Thyroid gland (tissue), 4 donors: ENCODE data around the gene TSPAN5. TPM values are rescaled to one million over a fixed set of nuclear protein-coding genes. Genes with fewer than 3 reads are reported as not detected.

Experiments used
- DNase-seq, 2 donors: peaks; one replicate each; pipeline ENCODE4 v3.0.0-alpha.2; 2019
- H3K27ac ChIP-seq, 3 donors: fragments of 200-600 bp; sonication (generic); 1 replicate in 2 of 3; 2 replicates in 1 of 3; pipeline ENCODE4 v1.5.1; 2016 to 2019; ENCODE audit warnings: mild to moderate bottlenecking in 1 of 3, moderate library complexity in 1 of 3
- H3K27me3 ChIP-seq: fragments of 200-600 bp; sonication (generic); one replicate; pipeline ENCODE4 v1.5.1; 2019
- H3K36me3 ChIP-seq, 2 donors: fragments of 200-600 bp; sonication (generic); one replicate each; pipeline ENCODE4 v1.5.1; 2016 to 2019
- H3K4me1 ChIP-seq, 2 donors: fragments of 200-600 bp; sonication (generic); one replicate each; pipeline ENCODE4 v1.5.1; 2017 to 2019
- H3K4me3 ChIP-seq, 3 donors: fragments of 200-600 bp; sonication (generic); replicated peaks in 1 of 3; 1 replicate in 2 of 3; 2 replicates in 1 of 3; pipeline ENCODE4 v1.5.1; 2016; ENCODE audit warnings: mild to moderate bottlenecking in 1 of 3
- H3K9me3 ChIP-seq: fragments of 200-600 bp; sonication (generic); one replicate; pipeline ENCODE4 v1.5.1; 2017
- POLR2A ChIP-seq, 2 donors: fragments of 450-650 bp; IDR thresholded peaks; one replicate each; pipeline ENCODE4 v1.6.1; 2017; ENCODE audit warnings: antibody characterized with exemption in 2 of 2, mild to moderate bottlenecking in 2 of 2, moderate library complexity in 1 of 2
- WGBS, 2 donors: methylation state at CpG; one replicate each; pipeline ENCODE4 v1.1.5; 2017; 5-methylcytosine and 5-hydroxymethylcytosine counted together
- intact Hi-C: fragments of 100-400 bp; cut with DNase I; formaldehyde crosslinking; loops from one replicate; pipeline ENCODE4 v1.15.1; 2023
- total RNA-seq, 4 donors: library from RNA; depleted of rRNA; stranded (reverse); fragments of >200 nt; gene quantifications; one replicate each; pipeline ENCODE4 v1.2.3, GENCODE V29; 2016
- TF ChIP-seq, protein P1 (sequence below), 6 experiments: fragments of 200-600 bp in 3 of 6; fragments of 450-650 bp in 3 of 6; sonication (generic) in 3 of 6; IDR thresholded peaks; one replicate each; pipeline ENCODE4 v1.5.1; 2016 to 2019; ENCODE audit warnings: antibody characterized with exemption in 6 of 6, mild to moderate bottlenecking in 2 of 6, inconsistent platforms in 1 of 6, moderate library complexity in 1 of 6

The TSPAN5 gene
- total RNA-seq, 4 donors from 2014 or later: 26.4 to 48.0 (median 29.1) TPM

DNA sequence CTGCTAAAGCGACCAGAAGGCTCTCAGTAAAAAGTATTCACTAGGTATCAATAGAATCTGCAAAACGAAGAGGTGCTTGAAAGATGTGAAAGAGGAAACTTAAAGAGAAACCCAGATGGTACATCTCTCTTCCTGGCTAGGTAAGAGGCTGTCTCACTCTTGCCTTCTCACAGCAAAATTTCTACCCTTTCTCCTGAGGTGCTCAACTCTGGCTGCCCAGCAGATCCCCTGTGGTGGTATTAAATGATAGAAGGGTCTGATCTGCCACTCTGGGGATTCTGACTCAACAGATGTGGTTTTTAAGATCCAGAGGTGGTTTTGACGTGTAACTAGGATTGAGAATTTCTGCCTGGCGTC, 14.9 kb upstream of the TSPAN5 start:
- H3K9me3 ChIP-seq: no peaks in the 10 kb centered on the region
- DNase-seq: no peak
- no peaks in the 10 kb centered on the region for H3K4me1 ChIP-seq
- intact Hi-C loops: no loop called here
- H3K27ac ChIP-seq: no peak overlapping the region
- no peaks in the 10 kb centered on the region for H3K27me3 ChIP-seq
- TF ChIP-seq POLR2A (IDR thresholded peaks at IDR 0.05): no peak
- TF ChIP-seq, protein P1, sequence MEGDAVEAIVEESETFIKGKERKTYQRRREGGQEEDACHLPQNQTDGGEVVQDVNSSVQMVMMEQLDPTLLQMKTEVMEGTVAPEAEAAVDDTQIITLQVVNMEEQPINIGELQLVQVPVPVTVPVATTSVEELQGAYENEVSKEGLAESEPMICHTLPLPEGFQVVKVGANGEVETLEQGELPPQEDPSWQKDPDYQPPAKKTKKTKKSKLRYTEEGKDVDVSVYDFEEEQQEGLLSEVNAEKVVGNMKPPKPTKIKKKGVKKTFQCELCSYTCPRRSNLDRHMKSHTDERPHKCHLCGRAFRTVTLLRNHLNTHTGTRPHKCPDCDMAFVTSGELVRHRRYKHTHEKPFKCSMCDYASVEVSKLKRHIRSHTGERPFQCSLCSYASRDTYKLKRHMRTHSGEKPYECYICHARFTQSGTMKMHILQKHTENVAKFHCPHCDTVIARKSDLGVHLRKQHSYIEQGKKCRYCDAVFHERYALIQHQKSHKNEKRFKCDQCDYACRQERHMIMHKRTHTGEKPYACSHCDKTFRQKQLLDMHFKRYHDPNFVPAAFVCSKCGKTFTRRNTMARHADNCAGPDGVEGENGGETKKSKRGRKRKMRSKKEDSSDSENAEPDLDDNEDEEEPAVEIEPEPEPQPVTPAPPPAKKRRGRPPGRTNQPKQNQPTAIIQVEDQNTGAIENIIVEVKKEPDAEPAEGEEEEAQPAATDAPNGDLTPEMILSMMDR (IDR thresholded peaks at IDR 0.05): no peak
- H3K4me3 ChIP-seq: no peak overlapping the region
- H3K36me3 ChIP-seq: no peaks in the 10 kb centered on the region
- 79 to 84% methylated on average over 4 of the region's 4 CpGs for WGBS, 2 donors

DNA sequence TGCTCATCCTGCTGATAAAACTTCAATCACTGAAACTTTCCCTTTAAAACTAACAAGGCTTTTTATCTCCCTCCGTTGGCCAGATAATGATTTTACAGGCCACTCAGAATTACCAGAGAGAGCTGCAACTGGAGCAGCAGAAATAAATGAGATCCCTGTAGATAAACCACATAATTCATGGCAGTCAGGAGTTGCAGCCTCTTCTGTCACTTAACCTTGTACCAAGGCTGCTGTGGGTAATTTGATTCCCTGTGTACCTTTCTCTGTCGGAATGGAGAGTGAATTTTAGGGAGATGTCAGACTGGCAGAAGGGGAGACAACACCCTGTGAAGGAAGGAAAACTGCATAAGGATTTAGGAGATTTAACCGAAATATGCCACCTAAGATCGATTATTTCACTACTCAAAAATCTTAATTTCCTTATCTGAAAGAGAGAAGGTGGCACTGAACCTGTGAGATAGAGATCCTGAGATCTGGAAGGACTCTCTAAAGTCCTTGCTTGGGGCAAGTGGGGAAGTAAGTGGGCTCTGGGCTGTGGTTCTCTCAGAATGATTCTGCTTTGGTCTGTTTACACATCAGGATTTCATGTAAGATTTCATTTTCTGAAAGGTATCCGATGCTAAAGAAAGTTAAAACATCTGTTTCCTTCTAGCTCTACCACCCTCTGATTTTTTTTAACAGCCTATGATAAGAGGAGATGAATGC, 14.3 kb upstream of the TSPAN5 start:
- TF ChIP-seq, protein P1 (IDR thresholded peaks at IDR 0.05): no peak
- TF ChIP-seq POLR2A (IDR thresholded peaks at IDR 0.05): no peak
- H3K27me3 ChIP-seq: no peaks in the 10 kb centered on the region
- no peaks in the 10 kb centered on the region for H3K9me3 ChIP-seq
- no peaks in the 10 kb centered on the region for H3K36me3 ChIP-seq
- no peak overlapping the region for H3K4me3 ChIP-seq
- no peak for DNase-seq
- 62 to 67% methylated on average over 5 of the region's 5 CpGs for WGBS, 2 donors
- intact Hi-C loops: no loop called here
- H3K27ac ChIP-seq: no peak overlapping the region
- H3K4me1 ChIP-seq: no peaks in the 10 kb centered on the region

DNA sequence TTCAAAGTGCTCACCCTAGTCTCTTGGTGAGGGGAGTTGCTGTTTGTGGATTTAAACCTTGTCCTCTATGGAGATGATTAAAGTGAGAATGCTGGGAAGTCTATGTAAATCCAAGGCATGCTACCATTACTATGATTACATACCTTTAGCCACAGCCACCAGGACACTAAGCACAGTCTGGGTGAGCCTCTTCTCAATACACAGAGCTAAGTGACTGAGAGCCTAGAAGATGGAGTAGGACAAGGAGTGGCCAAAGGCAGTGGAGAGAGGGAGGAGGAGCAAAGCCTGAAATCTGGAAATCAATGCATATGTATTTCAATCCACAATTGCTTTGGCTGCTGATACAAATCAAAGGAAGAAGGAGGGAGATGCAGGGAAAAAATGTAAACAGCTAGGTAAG, 12.7 kb upstream of the TSPAN5 start:
- H3K9me3 ChIP-seq: no peaks in the 10 kb centered on the region
- no peak overlapping the region for H3K27ac ChIP-seq
- intact Hi-C loops: no loop called here
- TF ChIP-seq, protein P1 (IDR thresholded peaks at IDR 0.05): no peak
- TF ChIP-seq POLR2A (IDR thresholded peaks at IDR 0.05): no peak
- no peaks in the 10 kb centered on the region for H3K27me3 ChIP-seq
- no peaks in the 10 kb centered on the region for H3K4me1 ChIP-seq
- no peak for DNase-seq
- H3K4me3 ChIP-seq: no peak overlapping the region
- H3K36me3 ChIP-seq: no peaks in the 10 kb centered on the region

DNA sequence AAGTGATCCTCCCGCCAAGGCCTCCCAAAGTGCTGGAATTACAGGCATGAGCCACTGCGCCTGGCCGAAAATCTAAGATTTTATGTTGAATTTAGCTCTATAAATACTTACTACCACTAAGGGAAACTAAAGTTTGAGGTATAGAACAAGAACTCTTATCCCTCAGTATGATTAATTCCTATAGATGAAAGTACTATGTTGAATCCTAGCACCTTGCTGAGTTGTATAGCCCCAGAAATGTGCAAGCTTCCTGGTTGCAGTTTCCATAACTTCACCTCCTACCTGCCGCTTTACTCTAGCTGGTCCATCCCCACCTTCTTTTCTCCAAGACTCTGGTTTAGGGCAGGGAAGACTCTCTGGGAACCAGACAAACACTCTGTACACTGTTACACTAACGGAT, 11.8 kb upstream of the TSPAN5 start:
- no peaks in the 10 kb centered on the region for H3K36me3 ChIP-seq
- TF ChIP-seq, protein P1 (IDR thresholded peaks at IDR 0.05): no peak
- H3K27me3 ChIP-seq: no peaks in the 10 kb centered on the region
- no peak for DNase-seq
- no peaks in the 10 kb centered on the region for H3K4me1 ChIP-seq
- H3K4me3 ChIP-seq: no peak overlapping the region
- H3K27ac ChIP-seq: no peak overlapping the region
- no peaks in the 10 kb centered on the region for H3K9me3 ChIP-seq
- 95 to 97% methylated on average over 5 of the region's 5 CpGs for WGBS, 2 donors
- intact Hi-C loops: no loop called here

DNA sequence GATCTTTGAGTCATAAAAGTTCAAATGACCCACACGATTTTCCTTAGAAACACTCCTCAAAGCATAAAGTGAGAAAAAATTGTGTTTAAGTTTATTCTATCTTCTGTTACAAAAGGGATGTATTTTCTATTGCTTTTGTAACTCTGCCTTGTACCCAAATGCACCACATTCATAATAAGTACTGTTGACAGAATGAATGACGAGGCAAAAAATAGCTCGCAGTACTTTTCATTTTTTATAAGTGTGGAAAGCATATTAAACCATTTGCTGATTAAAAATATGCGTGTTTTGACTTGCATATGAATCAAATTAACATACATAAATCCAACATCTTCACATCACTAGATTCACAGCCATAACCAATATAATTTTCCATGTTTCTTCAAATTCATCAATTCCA, 11.2 kb upstream of the TSPAN5 start:
- H3K36me3 ChIP-seq: no peaks in the 10 kb centered on the region
- 89% methylated on average over 4 of the region's 4 CpGs for WGBS, 2 donors
- no peak overlapping the region for H3K27ac ChIP-seq
- intact Hi-C loops: no loop called here
- no peaks in the 10 kb centered on the region for H3K27me3 ChIP-seq
- no peaks in the 10 kb centered on the region for H3K4me1 ChIP-seq
- H3K4me3 ChIP-seq: no peak overlapping the region
- TF ChIP-seq, protein P1 (IDR thresholded peaks at IDR 0.05): no peak
- no peak for TF ChIP-seq POLR2A (IDR thresholded peaks at IDR 0.05)
- no peaks in the 10 kb centered on the region for H3K9me3 ChIP-seq
- DNase-seq: no peak
